ENCODE data around the gene SLC39A5. TPM values are rescaled to one million over a fixed set of nuclear protein-coding genes. Genes with fewer than 3 reads are reported as not detected.

SLC39A5 gene
- total RNA-seq, 2 donors from 2014 or later: 0.51 to 2.0 TPM

DNA sequence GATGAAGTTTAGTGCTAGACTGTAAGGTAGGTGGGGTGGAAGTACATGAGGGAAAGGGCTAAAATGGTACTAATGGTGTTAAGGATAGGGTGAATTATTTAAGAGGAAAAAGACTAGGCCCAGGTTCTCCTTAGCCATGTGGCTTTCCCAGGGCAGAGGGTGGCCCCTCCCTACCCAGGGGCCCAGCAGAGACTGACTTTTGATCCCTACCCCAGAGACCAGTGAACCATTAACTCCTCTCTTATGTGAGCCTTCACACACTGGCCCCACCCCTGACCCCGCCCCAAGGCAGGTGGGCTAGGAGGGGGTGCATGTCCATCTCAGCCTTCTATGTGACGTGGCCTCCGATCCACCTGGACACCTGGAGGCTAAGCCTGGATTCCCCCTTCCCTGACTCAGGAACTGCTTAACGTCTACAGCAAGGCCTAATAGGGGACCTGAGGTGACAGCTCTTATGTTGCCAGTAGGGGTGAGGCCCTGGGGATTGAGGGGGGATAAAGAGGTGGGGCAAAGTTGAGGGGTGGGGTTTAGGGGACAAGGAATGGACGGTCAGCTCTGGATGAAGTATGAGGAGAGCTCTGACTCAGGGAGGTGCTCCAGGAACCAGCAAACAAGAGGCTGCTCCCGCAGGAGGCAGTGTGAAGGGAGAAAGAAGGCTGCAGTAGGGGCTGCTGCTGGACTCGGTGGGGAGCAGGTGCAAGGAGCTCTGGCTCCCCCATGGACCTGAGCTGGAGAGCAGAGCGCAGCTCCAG, 757 bp downstream of the SLC39A5 start:
- Mint-ChIP-seq H3K36me3 (no peaks in the 10 kb centered on the region), H3K9me3 (no peaks in the 10 kb centered on the region), H3K27ac (no peak overlapping the region)
- DNase-seq (ENCODE audit: low spot score in 2 of 2) (no peak), ATAC-seq (no peak)

GRCh38 chr12:56231184-56231582, 1.3 kb downstream of the SLC39A5 start:
- ATAC-seq: no peak
- no peaks in the 10 kb centered on the region for H3K9me3 Mint-ChIP-seq

GRCh38 chr12:56234746-56235436, 5.0 kb downstream of the SLC39A5 start:
- H3K36me3 Mint-ChIP-seq: no peaks in the 10 kb centered on the region
- H3K27ac Mint-ChIP-seq: peak overlapping the region in 1 of 2 donors; percentile 28
- DNase-seq (ENCODE audit: low spot score in 2 of 2) (no peak), ATAC-seq (no peak)
- no peaks in the 10 kb centered on the region for H3K9me3 Mint-ChIP-seq

More at GRCh38 chr12:56231184-56231582, 1.3 kb downstream of the SLC39A5 start:
- Mint-ChIP-seq H3K27ac (no peak overlapping the region), H3K36me3 (no peaks in the 10 kb centered on the region)
- no peak for DNase-seq (ENCODE audit: low spot score in 2 of 2)

DNA sequence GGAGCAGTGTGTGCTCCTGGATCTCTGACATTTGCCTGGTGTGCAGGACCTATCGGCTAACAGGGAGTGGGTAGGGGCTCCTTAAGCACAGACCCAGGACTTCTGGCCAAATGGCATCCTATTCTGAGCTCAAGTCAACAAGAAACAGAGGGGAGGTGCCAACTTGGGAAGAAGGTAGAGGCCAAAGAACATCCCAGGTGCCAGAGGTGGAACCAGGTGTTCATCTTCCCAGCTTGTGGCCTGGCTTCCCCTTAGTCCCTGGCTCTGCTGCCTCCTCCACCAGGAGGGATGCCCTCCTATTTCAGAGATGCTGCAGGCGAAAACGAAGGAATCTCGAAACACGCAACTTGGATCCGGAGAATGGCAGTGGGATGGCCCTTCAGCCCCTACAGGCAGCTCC, 6.2 kb downstream of the SLC39A5 start:
- no peak for ATAC-seq
- no peaks in the 10 kb centered on the region for H3K9me3 Mint-ChIP-seq
- no peak for DNase-seq (ENCODE audit: low spot score in 2 of 2)
- peak overlapping the region in 1 of 2 donors; percentile 44 for H3K27ac Mint-ChIP-seq
- H3K36me3 Mint-ChIP-seq: no peaks in the 10 kb centered on the region

- ATAC-seq (no peak), DNase-seq (ENCODE audit: low spot score in 2 of 2) (no peak)
- Mint-ChIP-seq H3K27ac (no peak overlapping the region), H3K36me3 (no peaks in the 10 kb centered on the region), H3K9me3 (no peaks in the 10 kb centered on the region)
Measured at GRCh38 chr12:56236985-56237384, 7.1 kb downstream of the SLC39A5 start.

DNA sequence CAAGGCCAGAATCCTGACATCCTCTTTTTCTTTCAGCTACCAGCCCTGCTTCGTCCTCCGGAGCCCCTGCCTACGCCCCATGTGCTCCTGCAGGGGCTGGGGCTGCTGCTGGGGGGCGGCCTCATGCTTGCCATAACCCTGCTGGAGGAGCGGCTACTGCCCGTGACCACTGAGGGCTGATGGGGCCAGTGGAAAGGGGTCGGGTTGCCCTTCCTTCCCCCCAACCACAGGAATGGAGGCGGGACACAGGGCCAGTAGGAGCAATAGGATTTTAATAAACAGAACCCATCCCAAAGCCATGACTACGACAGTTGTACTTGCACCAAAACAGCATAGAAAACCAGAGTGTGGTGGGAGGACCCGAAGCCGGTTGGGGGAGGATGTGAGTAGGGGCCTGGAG, 7.7 kb downstream of the SLC39A5 start:
- Mint-ChIP-seq H3K27ac (no peak overlapping the region), H3K36me3 (no peaks in the 10 kb centered on the region), H3K9me3 (no peaks in the 10 kb centered on the region)
- ATAC-seq (no peak), DNase-seq (ENCODE audit: low spot score in 2 of 2) (no peak)

DNA sequence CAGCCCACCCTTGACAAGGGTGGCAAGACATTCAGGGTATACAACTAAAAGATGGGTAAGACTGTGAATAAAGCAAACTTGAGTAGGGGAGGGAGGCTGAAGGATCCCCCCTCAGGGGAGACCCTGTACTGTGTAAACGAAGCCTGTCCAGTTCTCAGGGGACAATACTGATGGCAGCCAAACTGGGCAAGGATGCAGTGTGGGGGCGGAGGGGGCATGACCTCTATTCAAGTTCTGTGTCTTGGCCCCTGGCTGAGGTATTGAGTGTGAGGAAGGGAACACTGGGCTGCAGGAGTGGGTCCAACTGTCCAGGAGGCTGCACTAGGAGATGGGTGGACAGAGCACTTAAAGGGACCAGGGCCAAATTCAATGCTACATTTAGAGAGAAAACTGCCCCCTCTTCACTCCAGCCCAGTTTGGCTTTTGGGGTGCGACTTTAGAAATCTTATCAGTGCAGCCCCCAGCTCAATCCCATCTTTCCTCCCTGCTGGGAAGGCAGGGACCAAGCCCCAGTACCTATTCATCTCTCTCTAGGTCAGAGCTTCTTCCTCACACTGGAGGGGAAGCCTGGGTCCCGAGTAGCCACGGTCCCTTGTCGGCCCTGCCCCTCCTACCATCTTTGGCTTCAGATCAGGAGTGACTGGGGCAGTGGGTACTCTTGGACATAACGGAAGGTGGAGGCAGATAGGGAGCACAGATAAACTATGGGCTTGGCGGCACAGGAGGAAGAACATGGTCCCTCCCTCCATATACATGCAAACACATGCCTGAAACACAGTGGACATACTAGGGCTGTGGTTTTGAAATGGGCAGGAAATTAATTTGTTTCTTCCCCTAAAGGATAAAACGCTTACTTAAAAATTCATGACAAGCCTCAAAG, 11.8 kb downstream of the SLC39A5 start:
- Mint-ChIP-seq H3K9me3 (no peaks in the 10 kb centered on the region), H3K27ac (peak overlapping the region; percentile 39 to 44), H3K36me3 (no peaks in the 10 kb centered on the region)
- DNase-seq (ENCODE audit: low spot score in 2 of 2): no peak
- ATAC-seq: no peak

GRCh38 chr12:56242986-56243385, 13.1 kb downstream of the SLC39A5 start:
- Mint-ChIP-seq H3K9me3 (no peaks in the 10 kb centered on the region), H3K36me3 (no peaks in the 10 kb centered on the region), H3K27ac (peak overlapping the region in 1 of 2 donors; percentile 44)
- ATAC-seq (no peak), DNase-seq (ENCODE audit: low spot score in 2 of 2) (no peak)

DNA sequence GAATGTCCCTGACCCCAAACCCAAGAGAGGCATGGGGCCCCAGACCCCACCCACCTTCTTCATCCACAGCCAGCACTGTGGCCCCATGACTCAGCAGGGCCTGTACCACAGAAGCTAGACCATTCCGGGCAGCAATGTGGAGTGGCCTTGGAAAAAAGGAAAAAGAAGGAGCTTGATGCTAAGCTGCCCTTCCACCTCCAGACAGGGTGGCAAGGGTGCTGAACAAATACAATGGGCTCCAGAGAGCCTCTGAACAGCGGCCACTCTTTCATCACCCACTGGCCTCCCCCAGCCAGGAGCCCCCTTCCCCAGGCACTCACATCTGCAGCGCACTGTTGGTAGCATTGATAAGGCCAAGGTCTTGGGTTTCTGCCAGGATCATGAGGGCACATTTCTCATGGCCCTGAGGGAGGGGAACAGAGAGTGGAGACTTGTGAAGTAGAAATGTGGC, 13.9 kb downstream of the SLC39A5 start:
- no peaks in the 10 kb centered on the region for H3K36me3 Mint-ChIP-seq
- no peak for ATAC-seq
- no peak for DNase-seq (ENCODE audit: low spot score in 2 of 2)
- peak overlapping the region in 1 of 2 donors; percentile 52 for H3K27ac Mint-ChIP-seq
- H3K9me3 Mint-ChIP-seq: no peaks in the 10 kb centered on the region

GRCh38 chr12:56244494-56244893, 14.6 kb downstream of the SLC39A5 start:
- peak overlapping the region in 1 of 2 donors; percentile 85 for H3K27ac Mint-ChIP-seq
- no peaks in the 10 kb centered on the region for H3K9me3 Mint-ChIP-seq
- no peaks in the 10 kb centered on the region for H3K36me3 Mint-ChIP-seq
- no peak for DNase-seq (ENCODE audit: low spot score in 2 of 2)
- ATAC-seq: no peak

DNA sequence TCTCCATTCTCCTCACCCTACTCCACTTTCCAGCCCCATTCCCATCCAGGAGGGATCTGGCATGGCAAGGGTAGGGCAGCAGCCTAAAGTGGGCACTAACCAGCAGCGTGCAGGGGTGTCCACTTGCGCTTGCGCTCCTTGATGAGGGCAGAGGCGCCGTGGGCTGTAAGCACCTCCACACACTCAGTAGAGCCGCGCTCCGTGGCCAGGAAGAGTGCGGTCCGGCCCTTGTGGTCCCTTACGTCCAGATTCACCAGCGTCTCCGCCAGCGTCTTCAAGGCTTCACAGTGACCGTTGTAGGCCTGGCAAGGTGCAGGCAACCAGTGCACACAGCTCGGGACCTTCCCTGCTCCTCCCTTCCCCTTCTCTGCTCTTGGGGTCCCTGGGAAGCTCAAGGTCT, 18.1 kb downstream of the SLC39A5 start:
- H3K36me3 Mint-ChIP-seq: no peaks in the 10 kb centered on the region
- no peak for ATAC-seq
- no peak for DNase-seq (ENCODE audit: low spot score in 2 of 2)

DNA sequence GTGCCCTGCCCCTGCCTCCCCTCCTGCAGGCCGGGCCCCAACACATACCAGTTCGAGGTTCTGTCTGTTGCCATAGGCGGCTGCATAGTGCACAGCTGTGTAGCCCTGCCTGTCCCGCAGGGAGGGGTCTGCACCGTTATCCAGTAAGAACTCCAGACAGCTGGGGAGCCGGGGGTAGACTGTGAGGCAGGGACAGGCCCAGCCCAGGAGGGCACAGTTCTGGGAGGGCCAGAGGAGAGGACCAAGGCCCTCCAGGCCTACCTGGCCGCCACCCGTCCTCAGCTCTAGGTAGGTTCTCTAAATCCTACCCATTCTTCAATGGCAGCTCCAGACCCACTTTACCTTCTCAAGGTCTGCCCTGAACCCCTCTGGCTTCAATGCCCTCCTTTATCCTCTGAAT, 18.9 kb downstream of the SLC39A5 start:
- DNase-seq (ENCODE audit: low spot score in 2 of 2): no peak
- no peak overlapping the region for H3K27ac Mint-ChIP-seq
- peaks cover 0 to 5% of the 10 kb centered on the region in 2 donors for H3K36me3 Mint-ChIP-seq
- no peak for ATAC-seq
- H3K9me3 Mint-ChIP-seq: no peaks in the 10 kb centered on the region

More for the DNA sequence above, 18.1 kb downstream of the SLC39A5 start:
- Mint-ChIP-seq H3K27ac (no peak overlapping the region), H3K9me3 (no peaks in the 10 kb centered on the region)

GRCh38 chr12:56252649-56253048, 22.8 kb downstream of the SLC39A5 start:
- ATAC-seq (no peak), DNase-seq (ENCODE audit: low spot score in 2 of 2) (no peak)
- Mint-ChIP-seq H3K36me3 (peaks cover 0 to 12% of the 10 kb centered on the region in 2 donors), H3K27ac (no peak overlapping the region), H3K9me3 (no peaks in the 10 kb centered on the region)

DNA sequence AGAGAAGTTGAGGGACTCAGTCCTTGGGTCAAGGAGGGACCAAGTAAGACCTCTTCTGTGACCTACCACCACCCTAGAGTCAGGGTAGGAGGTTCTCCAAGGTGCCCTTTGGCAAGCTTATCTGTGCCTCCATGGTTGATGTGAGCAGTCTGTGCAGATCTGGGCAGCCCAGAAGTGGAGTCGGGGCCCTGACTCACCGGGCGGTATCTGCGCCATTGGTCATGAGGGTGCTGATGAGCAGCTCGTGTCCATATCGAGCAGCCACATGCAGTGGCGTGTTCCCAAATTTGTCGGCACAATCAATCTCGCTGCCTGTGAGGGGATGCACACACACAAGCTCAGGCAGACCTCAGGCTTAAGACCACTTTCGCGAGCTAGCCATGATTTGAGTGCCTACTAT, 23.2 kb downstream of the SLC39A5 start:
- peaks cover 0 to 12% of the 10 kb centered on the region in 2 donors for H3K36me3 Mint-ChIP-seq
- no peak for DNase-seq (ENCODE audit: low spot score in 2 of 2)
- H3K27ac Mint-ChIP-seq: peak overlapping the region in 1 of 2 donors; percentile 38
- H3K9me3 Mint-ChIP-seq: no peaks in the 10 kb centered on the region
- no peak for ATAC-seq

DNA sequence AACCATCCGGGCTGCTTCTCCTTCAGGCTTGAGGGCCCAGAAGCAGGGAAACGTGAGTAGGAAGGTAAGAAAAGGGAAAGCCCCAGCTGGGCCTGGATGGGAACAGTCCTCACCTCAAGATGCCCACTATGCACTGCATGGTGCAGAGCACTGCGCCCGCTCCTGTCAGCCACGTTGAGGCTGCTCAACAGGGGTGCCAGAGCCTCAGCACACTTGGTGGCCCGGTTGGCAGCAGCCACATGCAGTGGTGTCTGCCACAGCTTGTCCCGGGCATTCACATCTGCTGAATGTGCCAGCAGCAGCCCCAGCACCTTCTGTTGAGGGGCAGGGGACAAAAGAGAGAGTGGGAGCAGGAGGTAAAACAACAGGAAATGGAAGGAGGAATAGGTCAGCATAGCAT, 25.8 kb downstream of the SLC39A5 start:
- H3K9me3 Mint-ChIP-seq: no peaks in the 10 kb centered on the region
- ATAC-seq (no peak), DNase-seq (ENCODE audit: low spot score in 2 of 2) (no peak)
- peak overlapping the region in 1 of 2 donors; percentile 53 for H3K27ac Mint-ChIP-seq
- H3K36me3 Mint-ChIP-seq: peaks cover 0 to 12% of the 10 kb centered on the region in 2 donors

- H3K36me3 Mint-ChIP-seq: peaks cover 0 to 12% of the 10 kb centered on the region in 2 donors
- ATAC-seq (no peak), DNase-seq (ENCODE audit: low spot score in 2 of 2) (no peak)
- H3K9me3 Mint-ChIP-seq: no peaks in the 10 kb centered on the region
- peak overlapping the region; percentile 66 to 75 for H3K27ac Mint-ChIP-seq
Measured at GRCh38 chr12:56256326-56256960, 26.6 kb downstream of the SLC39A5 start.
